Left lung (tissue), 10 donors: ENCODE data around the gene MED15. TPM values are rescaled to one million over a fixed set of nuclear protein-coding genes. Genes with fewer than 3 reads are reported as not detected.

Experiments used
- ATAC-seq: fragments of 200-7000 bp; cut with Tn5 transposase; one replicate; pipeline ENCODE4 v1.9.1; 2020; ENCODE audit warnings: moderate library complexity
- DNase-seq, 4 donors: peaks; one replicate each; pipeline ENCODE4 v3.0.0-alpha.2; 2013 to 2020
- H3K27ac ChIP-seq, 2 donors: fragments of 200-600 bp; sonication (generic) in 1 of 2; one replicate each; pipeline versions ENCODE4 v1.5.0 to v1.8.0; 2020 to 2021
- H3K27me3 ChIP-seq, 2 donors: fragments of 200-600 bp; sonication (generic) in 1 of 2; one replicate each; pipeline versions ENCODE4 v1.5.0 to v1.8.0; 2020 to 2021
- H3K36me3 ChIP-seq, 2 donors: fragments of 200-600 bp; sonication (generic) in 1 of 2; one replicate each; pipeline versions ENCODE4 v1.5.0 to v1.8.0; 2020 to 2021
- H3K4me1 ChIP-seq, 2 donors: fragments of 200-600 bp; one replicate each; pipeline ENCODE4 v1.8.0; 2021
- H3K4me3 ChIP-seq, 2 donors: fragments of 200-600 bp; sonication (generic) in 1 of 2; one replicate each; pipeline versions ENCODE4 v1.5.0 to v1.8.0; 2020 to 2021; ENCODE audit warnings: mild to moderate bottlenecking in 1 of 2
- H3K9me3 ChIP-seq, 2 donors: fragments of 200-600 bp; sonication (generic) in 1 of 2; one replicate each; pipeline versions ENCODE4 v1.5.0 to v1.8.0; 2020 to 2021
- CTCF ChIP-seq, 2 donors: fragments of 200-600 bp; sonication (generic) in 1 of 2; IDR thresholded peaks; one replicate each; pipeline versions ENCODE4 v1.5.0 to v1.8.0; 2021; ENCODE audit warnings: antibody characterized with exemption in 2 of 2
- intact Hi-C, 2 donors: fragments of 100-400 bp; cut with DNase I; formaldehyde crosslinking; loops; one replicate each; pipeline versions ENCODE4 v1.11.2 to v1.14.2; 2022
- polyA plus RNA-seq, 6 donors: library from polyadenylated mRNA; unstranded; fragments of 120-200 nt; gene quantifications; one replicate each; pipeline ENCODE4 v1.2.1, GENCODE V29; 2013; ENCODE audit not compliant: insufficient read length in 6 of 6
- total RNA-seq, 2 donors: library from RNA; stranded (reverse); fragmentation: NEBNext Ultra II Directional; extraction: Animal tissue kit (Norgen Biotek cat#: 25700); gene quantifications; one replicate each; pipeline ENCODE4 v1.2.1, GENCODE V29; 2021
- donor health status: DM: no; HTN: yes; CAD: no.
- donor health status: DM: no; HTN: no; CAD: no.

The MED15 gene
- total and polyA plus RNA-seq, 8 donors, result 47.2 to 121 (median 56.3) TPM

- intact Hi-C loops, result no loop called here
- no peak overlapping the region for H3K4me3 ChIP-seq
- no peak overlapping the region for H3K27ac ChIP-seq
- H3K4me1 ChIP-seq, result no peaks in the 10 kb centered on the region
- H3K27me3 ChIP-seq, result no peaks in the 10 kb centered on the region
- ATAC-seq (peak; percentile 97), DNase-seq (peak; percentile 44 to 91 (median 86))
- TF ChIP-seq CTCF (IDR thresholded peaks at IDR 0.05), result peak; percentile 66 to 68
- no peaks in the 10 kb centered on the region for H3K36me3 ChIP-seq
- H3K9me3 ChIP-seq, result no peaks in the 10 kb centered on the region
Observed at GRCh38 chr22:20606041-20606783, 98.8 kb downstream of the MED15 start.

- Histone ChIP-seq H3K9me3 (no peaks in the 10 kb centered on the region), H3K36me3 (no peaks in the 10 kb centered on the region), H3K4me3 (no peak overlapping the region), H3K4me1 (no peaks in the 10 kb centered on the region), H3K27ac (no peak overlapping the region), H3K27me3 (no peaks in the 10 kb centered on the region)
- ATAC-seq (no peak), DNase-seq (no peak)
- intact Hi-C loops, result no loop called here
- TF ChIP-seq CTCF (IDR thresholded peaks at IDR 0.05), result no peak
Observed at GRCh38 chr22:20606784-20607128, 99.3 kb downstream of the MED15 start.

GRCh38 chr22:20607157-20607907 is 99.9 kb downstream of the MED15 start:
- DNase-seq (peak in 2 of 4 donors; percentile 13 to 68), ATAC-seq (no peak)
- no peaks in the 10 kb centered on the region for H3K36me3 ChIP-seq
- H3K4me3 ChIP-seq, result no peak overlapping the region
- H3K9me3 ChIP-seq, result no peaks in the 10 kb centered on the region
- H3K4me1 ChIP-seq, result no peaks in the 10 kb centered on the region
- no peaks in the 10 kb centered on the region for H3K27me3 ChIP-seq
- intact Hi-C loops, result no loop called here
- H3K27ac ChIP-seq, result no peak overlapping the region
- no peak for TF ChIP-seq CTCF (IDR thresholded peaks at IDR 0.05)

GRCh38 chr22:20610243-20610686 is 102.9 kb downstream of the MED15 start:
- no peak for ATAC-seq
- intact Hi-C loops, result no loop called here

More at GRCh38 chr22:20610243-20610686, 102.9 kb downstream of the MED15 start:
- Histone ChIP-seq H3K4me3 (no peak overlapping the region), H3K27me3 (no peaks in the 10 kb centered on the region), H3K4me1 (no peaks in the 10 kb centered on the region), H3K9me3 (no peaks in the 10 kb centered on the region), H3K27ac (no peak overlapping the region), H3K36me3 (no peaks in the 10 kb centered on the region)
- DNase-seq, result no peak
- TF ChIP-seq CTCF (IDR thresholded peaks at IDR 0.05), result no peak
